HL-60 (cell line): Measurements from ENCODE around the gene IQSEC1.

Source experiments
- CTCF ChIP-seq: IDR thresholded peaks from one replicate; pipeline ENCODE4 v1.5.1; 2011; ENCODE audit warnings: low read length, control low read depth, inconsistent platforms; ENCODE audit not compliant: insufficient read depth
- GABPA ChIP-seq: IDR thresholded peaks from 2 replicates; pipeline ENCODE4 v1.6.1; 2012; ENCODE audit warnings: low read depth
- POLR2AphosphoS5 ChIP-seq: IDR thresholded peaks from 2 replicates; pipeline ENCODE4 v1.6.1; 2012; ENCODE audit warnings: low read depth
- REST ChIP-seq: IDR thresholded peaks from 2 replicates; pipeline ENCODE4 v1.6.1; 2012; ENCODE audit warnings: low read depth; ENCODE audit not compliant: insufficient replicate concordance

GRCh38 chr3:12907729-12908128 lies 165.5 kb downstream of the IQSEC1 start:
- TF ChIP-seq CTCF (no peak), POLR2AphosphoS5 (no peak), GABPA (no peak), REST (no peak)
